HepG2 (cell line): Measurements from ENCODE around the gene ICOS. TPM values are rescaled to one million over a fixed set of nuclear protein-coding genes. Genes with fewer than 3 reads are reported as not detected.

Source experiments
- ATAC-seq: fragments of 200-7000 bp; cut with Tn5 transposase; 3 replicates; pipeline ENCODE4 v1.9.1; 2020; ENCODE audit warnings: mild to moderate bottlenecking, moderate library complexity
- BruUV-seq: library from RNA; stranded (reverse); fragments of 400-500 nt; replicated peaks from 2 replicates; lab custom pipeline; 2021; lab: Mats Ljungman, UMichigan
- CTCF ChIA-PET: fragments of 300-600 bp; formaldehyde crosslinking; extraction: SDS; loops from one replicate; lab custom pipeline; 2021; ENCODE audit warnings: low total read pairs, inconsistent platforms, low intra/inter-chr PET ratio; lab: Yijun Ruan, JAX
- POLR2A ChIA-PET: fragments of 350-600 bp; sonication (Branson Sonifier 250); formaldehyde crosslinking; loops from one replicate; lab custom pipeline; 2020; ENCODE audit warnings: antibody characterized with exemption, inconsistent platforms; lab: Yijun Ruan, JAX
- DNase-seq: peaks from one replicate; pipeline ENCODE4 v3.0.0-alpha.2; 2015; ENCODE audit warnings: low spot score
- FAIRE-seq: peaks from 3 replicates; lab custom pipeline; 2011; peaks lifted over from hg19 to GRCh38; lab: Jason Lieb, UNC
- H2AFZ ChIP-seq: one replicate; pipeline ENCODE4 v1.6.1; 2011; ENCODE audit warnings: low read length, inconsistent platforms
- H3K27ac ChIP-seq: fragments of 300-600 bp; 3 replicates; pipeline ENCODE4 v1.8.0; 2011; ENCODE audit warnings: mixed run types, mild to moderate bottlenecking, mixed read lengths, low read length, inconsistent platforms; ENCODE audit not compliant: insufficient read depth; ENCODE audit errors: extremely low read length
- H3K27me3 ChIP-seq, 2 experiments: fragments of 200-600 bp in 1 of 2; 2 replicates in 1 of 2; 3 replicates in 1 of 2; pipeline versions ENCODE4 v1.6.0 to v1.8.0; 2011; ENCODE audit warnings: low read length in 2 of 2, mild to moderate bottlenecking in 2 of 2, moderate library complexity in 2 of 2, inconsistent platforms in 1 of 2; ENCODE audit not compliant: insufficient read depth in 2 of 2, control insufficient read depth in 1 of 2
- H3K36me3 ChIP-seq, 2 experiments: fragments of 200-600 bp in 1 of 2; replicated peaks in 1 of 2; 2 replicates in 1 of 2; 3 replicates in 1 of 2; pipeline versions ENCODE4 v1.5.1 to v1.8.0; 2011; ENCODE audit warnings: low read length in 2 of 2, inconsistent platforms in 1 of 2; ENCODE audit not compliant: insufficient read depth in 2 of 2, control insufficient read depth in 1 of 2
- H3K4me1 ChIP-seq: 2 replicates; pipeline ENCODE4 v1.5.1; 2012; ENCODE audit warnings: low read length, inconsistent platforms; ENCODE audit not compliant: insufficient read depth
- H3K4me2 ChIP-seq: 2 replicates; pipeline ENCODE4 v1.6.0; 2011; ENCODE audit warnings: low read depth, low read length, inconsistent platforms
- H3K4me3 ChIP-seq, 3 experiments: fragments of 200-600 bp in 1 of 3; sonication (generic), shearing (Covaris generic) in 1 of 3; replicated peaks in 1 of 3; 2 replicates each; pipeline ENCODE4 v1.5.1; 2011 to 2016; ENCODE audit warnings: low read length in 3 of 3, inconsistent platforms in 2 of 3, low read depth in 2 of 3, mild to moderate bottlenecking in 2 of 3, control low read depth in 1 of 3, mixed read lengths in 1 of 3; ENCODE audit not compliant: insufficient read depth in 1 of 3
- H3K79me2 ChIP-seq: one replicate; pipeline ENCODE4 v1.6.1; 2011; ENCODE audit warnings: low read length, inconsistent platforms; ENCODE audit not compliant: insufficient read depth
- H3K9ac ChIP-seq: 2 replicates; pipeline ENCODE4 v1.6.0; 2011; ENCODE audit warnings: mild to moderate bottlenecking, low read depth, low read length, inconsistent platforms; ENCODE audit not compliant: insufficient read depth
- H3K9me3 ChIP-seq: 2 replicates; pipeline ENCODE4 v1.5.1; 2012; ENCODE audit warnings: mild to moderate bottlenecking, low read length
- H4K20me1 ChIP-seq: 2 replicates; pipeline ENCODE4 v1.6.0; 2011; ENCODE audit warnings: inconsistent platforms, mild to moderate bottlenecking, low read length, moderate library complexity; ENCODE audit not compliant: insufficient read depth
- ARID4A ChIP-seq: sonication (generic); formaldehyde crosslinking; IDR thresholded peaks from 2 replicates; pipeline ENCODE4 v1.5.0; 2020; ENCODE audit warnings: mild to moderate bottlenecking, missing genetic modification reagents, borderline replicate concordance
- ATF3 ChIP-seq: sonication (generic); formaldehyde crosslinking; IDR thresholded peaks from 2 replicates; pipeline ENCODE4 v1.4.0; 2020; ENCODE audit warnings: missing genetic modification reagents
- E2F5 ChIP-seq: sonication (generic); formaldehyde crosslinking; conservative IDR thresholded peaks from 2 replicates; pipeline ENCODE4 v1.4.0; 2020; ENCODE audit warnings: missing genetic modification reagents
- EHMT2 ChIP-seq: fragments of 200-600 bp; sonication (generic); IDR thresholded peaks from 2 replicates; pipeline ENCODE4 v1.7.0; 2017; ENCODE audit warnings: antibody characterized with exemption, low read depth, low read length, borderline replicate concordance
- ELF3 ChIP-seq: IDR thresholded peaks from 2 replicates; pipeline ENCODE4 v1.6.1; 2016; ENCODE audit warnings: missing genetic modification reagents, missing compliant biosample characterization
- HNRNPLL ChIP-seq: fragments of 200-400 bp; formaldehyde crosslinking; IDR thresholded peaks from 2 replicates; pipeline ENCODE4 v1.6.1; 2017; ENCODE audit warnings: mild to moderate bottlenecking, low read depth, low read length; ENCODE audit not compliant: poor library complexity, severe bottlenecking
- IKZF4 ChIP-seq: sonication (generic); formaldehyde crosslinking; IDR thresholded peaks from 2 replicates; pipeline ENCODE4 v1.5.1; 2020; ENCODE audit warnings: borderline replicate concordance, mild to moderate bottlenecking, low read depth, missing genetic modification reagents; ENCODE audit errors: not compliant biosample characterization
- PPARG ChIP-seq: conservative IDR thresholded peaks from 2 replicates; pipeline ENCODE4 v1.6.1; 2016; ENCODE audit warnings: missing biosample characterization, missing genetic modification reagents
- UBTF ChIP-seq: sonication (generic); formaldehyde crosslinking; IDR thresholded peaks from 2 replicates; pipeline ENCODE4 v1.4.0; 2020; ENCODE audit warnings: mild to moderate bottlenecking, missing genetic modification reagents
- ZNF335 ChIP-seq: sonication (generic); formaldehyde crosslinking; IDR thresholded peaks from 2 replicates; pipeline ENCODE4 v1.4.0; 2020; ENCODE audit warnings: missing genetic modification reagents
- ZNF556 ChIP-seq: sonication (generic); formaldehyde crosslinking; IDR thresholded peaks from 2 replicates; pipeline ENCODE4 v1.4.0; 2020; ENCODE audit warnings: mild to moderate bottlenecking, missing genetic modification reagents, borderline replicate concordance
- ZNF660 ChIP-seq: sonication (generic); formaldehyde crosslinking; IDR thresholded peaks from 2 replicates; pipeline ENCODE4 v1.5.1; 2020; ENCODE audit warnings: mild to moderate bottlenecking, low read depth, missing genetic modification reagents, borderline replicate concordance
- WGBS: methylation state at CpG from one replicate; pipeline ENCODE4 v1.1.6; 2017; ENCODE audit warnings: low lambda C conversion rate; 5-methylcytosine and 5-hydroxymethylcytosine counted together
- in situ Hi-C: cut with HindIII; loops from 2 replicates; pipeline ENCODE4 v1.10.0; 2017; ENCODE audit warnings: low pct_unique_long_range_greater_than_20kb; ENCODE audit not compliant: extremely low pct_ligation_motif_present
- intact Hi-C: fragments of 100-400 bp; cut with micrococcal nuclease; formaldehyde crosslinking; loops from one replicate; pipeline ENCODE4 v1.10.0; 2022; ENCODE audit not compliant: unreplicated experiment
- polyA plus RNA-seq, 8 experiments: library from polyadenylated mRNA; depleted of rRNA in 3 of 8; stranded (reverse) in 7 of 8; unstranded in 1 of 8; fragments of >200 nt; fragmentation: Illumina TruSeq in 4 of 8; extraction: Trizol in 4 of 8; gene quantifications; 2 replicates each; pipeline versions ENCODE4 v1.2.1 to v1.2.3, GENCODE V29; 2011 to 2016; ENCODE audit warnings: low read depth in 4 of 8, missing spikeins in 1 of 8, mixed read lengths in 1 of 8; ENCODE audit not compliant: insufficient read depth in 1 of 8
- total RNA-seq, 5 experiments: library from RNA; depleted of rRNA; stranded (reverse); fragments of >200 nt; fragmentation: Illumina TruSeq; extraction: Trizol; gene quantifications; 2 replicates each; pipeline ENCODE4 v1.2.3, GENCODE V29; 2016; ENCODE audit warnings: low read depth in 1 of 5
- TF ChIP-seq, protein P1 (sequence below): sonication (generic); formaldehyde crosslinking; conservative IDR thresholded peaks from 2 replicates; pipeline ENCODE4 v1.8.1; 2023; ENCODE audit warnings: missing genetic modification reagents

Gene ICOS
- total and polyA plus RNA-seq, 2 of the 13 experiments (the other 11 are each of a cell fraction or from before 2014, with no cell fraction given) = not detected

DNA sequence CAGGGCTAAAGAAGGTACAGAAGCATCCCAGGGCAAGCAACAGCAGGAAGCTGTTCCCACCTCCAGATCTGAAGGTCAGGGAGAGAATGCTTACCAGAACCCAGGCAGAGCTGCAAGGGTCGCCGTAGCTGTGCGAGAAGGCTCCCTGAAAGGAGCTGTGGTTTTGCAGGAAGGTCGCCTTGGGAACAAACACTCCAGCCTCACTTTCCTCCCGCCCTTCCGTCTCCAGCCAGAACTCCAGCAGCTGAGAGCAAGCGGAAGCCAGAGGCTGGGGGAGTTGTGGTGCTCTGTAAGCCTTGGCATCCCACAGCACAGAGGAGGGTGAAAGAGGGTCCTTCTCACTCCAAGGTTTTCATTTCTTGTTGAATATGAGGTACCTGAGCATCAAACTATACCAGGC, 18.3 kb upstream of the ICOS start:
- H3K27ac ChIP-seq = no peak overlapping the region
- peaks cover 6% of the 10 kb centered on the region; the same call in 1 of the 2 replicates for H3K4me1 ChIP-seq
- no peak for ATAC-seq
- FAIRE-seq = no peak
- BruUV-seq = no TSS peak
- H3K4me2 ChIP-seq = no peak overlapping the region
- DNase-seq = no peak
- no peaks in the 10 kb centered on the region for H3K9me3 ChIP-seq
- ChIA-PET CTCF (no interaction called here), POLR2A (no interaction called here)
- H3K36me3 ChIP-seq = no peaks in the 10 kb centered on the region
- no peak overlapping the region for H3K4me3 ChIP-seq
- 51% methylated on average over 7 of the region's 7 CpGs for WGBS
- H3K9ac ChIP-seq = no peak overlapping the region
- intact Hi-C loops = no loop called here
- in situ Hi-C loops = loop anchor here (10.0 to 25.0 kb wide), 3 partner anchors 433 to 1081 kb away; no protein-coding TSS in a partner anchor
- H3K79me2 ChIP-seq = no peaks in the 10 kb centered on the region
- H2AFZ ChIP-seq = no peak overlapping the region
- no peaks in the 10 kb centered on the region for H3K27me3 ChIP-seq
- H4K20me1 ChIP-seq = no peaks in the 10 kb centered on the region
- TF ChIP-seq HNRNPLL (no peak), ELF3 (CRISPR knock-in tag) (no peak), E2F5 (CRISPR knock-in tag) (no peak), PPARG (CRISPR knock-in tag) (no peak), EHMT2 (no peak), ZNF556 (no peak), ARID4A (CRISPR knock-in tag) (no peak), UBTF (no peak), IKZF4 (CRISPR knock-in tag) (no peak), ZNF335 (CRISPR knock-in tag) (no peak), ATF3 (CRISPR knock-in tag) (no peak), ZNF660 (CRISPR knock-in tag) (no peak)
- TF ChIP-seq, protein P1, sequence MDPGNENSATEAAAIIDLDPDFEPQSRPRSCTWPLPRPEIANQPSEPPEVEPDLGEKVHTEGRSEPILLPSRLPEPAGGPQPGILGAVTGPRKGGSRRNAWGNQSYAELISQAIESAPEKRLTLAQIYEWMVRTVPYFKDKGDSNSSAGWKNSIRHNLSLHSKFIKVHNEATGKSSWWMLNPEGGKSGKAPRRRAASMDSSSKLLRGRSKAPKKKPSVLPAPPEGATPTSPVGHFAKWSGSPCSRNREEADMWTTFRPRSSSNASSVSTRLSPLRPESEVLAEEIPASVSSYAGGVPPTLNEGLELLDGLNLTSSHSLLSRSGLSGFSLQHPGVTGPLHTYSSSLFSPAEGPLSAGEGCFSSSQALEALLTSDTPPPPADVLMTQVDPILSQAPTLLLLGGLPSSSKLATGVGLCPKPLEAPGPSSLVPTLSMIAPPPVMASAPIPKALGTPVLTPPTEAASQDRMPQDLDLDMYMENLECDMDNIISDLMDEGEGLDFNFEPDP (CRISPR knock-in tag) = no peak
